Epithelial cell of esophagus (primary cell): ENCODE measurements around the gene ZNF672.

Experiments used
- DNase-seq: peaks from one replicate; pipeline ENCODE4 v3.0.0; 2010; ENCODE audit warnings: low read depth
- H3K4me3 ChIP-seq: 2 replicates; pipeline ENCODE4 v1.5.1; 2011; ENCODE audit warnings: mild to moderate bottlenecking, low read length, control low read depth
- TF ChIP-seq, protein P1 (sequence below): IDR thresholded peaks from 2 replicates; pipeline ENCODE4 v1.5.1; 2011; ENCODE audit warnings: low read depth, mild to moderate bottlenecking, low read length, control low read depth, inconsistent platforms; ENCODE audit not compliant: insufficient read depth; ENCODE audit errors: missing control alignments

ZNF672 gene

DNA sequence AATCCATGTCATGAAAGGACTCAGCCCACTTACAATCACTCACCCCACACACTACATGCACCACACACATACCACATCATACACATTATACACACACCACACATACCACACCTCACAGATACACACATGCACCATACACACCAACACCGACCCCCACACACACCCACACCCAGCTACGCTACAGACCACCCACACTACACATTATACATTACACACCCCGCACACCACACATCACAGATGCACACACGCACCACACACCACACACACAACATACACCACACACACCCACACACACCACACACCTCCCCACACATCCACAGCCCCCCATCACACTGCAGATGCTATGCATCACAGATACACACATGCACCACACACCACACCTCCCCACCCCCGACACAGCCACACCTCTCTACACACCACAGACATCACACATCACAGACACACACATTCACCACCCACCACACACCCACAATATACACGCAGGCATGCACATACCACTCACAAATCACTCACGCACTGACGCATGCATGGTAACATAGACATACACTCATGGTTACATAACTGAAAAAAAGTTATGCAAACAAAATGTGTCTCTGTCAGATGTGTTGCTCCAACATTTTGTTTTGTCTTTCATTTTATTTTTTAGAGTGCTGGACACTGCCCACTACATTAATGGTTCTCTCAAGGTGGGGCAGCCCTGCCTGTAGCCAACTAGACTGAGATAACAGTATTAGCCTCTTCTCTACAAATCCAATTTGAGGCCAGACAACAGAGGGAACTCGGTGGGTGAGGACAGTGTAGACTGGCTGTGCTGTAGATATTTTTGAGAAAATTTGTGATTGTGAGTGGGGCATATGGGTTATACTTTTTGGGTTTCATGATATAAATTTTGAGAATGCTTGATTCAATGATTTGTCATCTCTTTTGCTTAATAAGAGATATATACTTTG is 52.8 kb downstream of the ZNF672 start:
- TF ChIP-seq, protein P1, sequence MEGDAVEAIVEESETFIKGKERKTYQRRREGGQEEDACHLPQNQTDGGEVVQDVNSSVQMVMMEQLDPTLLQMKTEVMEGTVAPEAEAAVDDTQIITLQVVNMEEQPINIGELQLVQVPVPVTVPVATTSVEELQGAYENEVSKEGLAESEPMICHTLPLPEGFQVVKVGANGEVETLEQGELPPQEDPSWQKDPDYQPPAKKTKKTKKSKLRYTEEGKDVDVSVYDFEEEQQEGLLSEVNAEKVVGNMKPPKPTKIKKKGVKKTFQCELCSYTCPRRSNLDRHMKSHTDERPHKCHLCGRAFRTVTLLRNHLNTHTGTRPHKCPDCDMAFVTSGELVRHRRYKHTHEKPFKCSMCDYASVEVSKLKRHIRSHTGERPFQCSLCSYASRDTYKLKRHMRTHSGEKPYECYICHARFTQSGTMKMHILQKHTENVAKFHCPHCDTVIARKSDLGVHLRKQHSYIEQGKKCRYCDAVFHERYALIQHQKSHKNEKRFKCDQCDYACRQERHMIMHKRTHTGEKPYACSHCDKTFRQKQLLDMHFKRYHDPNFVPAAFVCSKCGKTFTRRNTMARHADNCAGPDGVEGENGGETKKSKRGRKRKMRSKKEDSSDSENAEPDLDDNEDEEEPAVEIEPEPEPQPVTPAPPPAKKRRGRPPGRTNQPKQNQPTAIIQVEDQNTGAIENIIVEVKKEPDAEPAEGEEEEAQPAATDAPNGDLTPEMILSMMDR, result no peak
- DNase-seq, result no peak
- no peak overlapping the region for H3K4me3 ChIP-seq

DNA sequence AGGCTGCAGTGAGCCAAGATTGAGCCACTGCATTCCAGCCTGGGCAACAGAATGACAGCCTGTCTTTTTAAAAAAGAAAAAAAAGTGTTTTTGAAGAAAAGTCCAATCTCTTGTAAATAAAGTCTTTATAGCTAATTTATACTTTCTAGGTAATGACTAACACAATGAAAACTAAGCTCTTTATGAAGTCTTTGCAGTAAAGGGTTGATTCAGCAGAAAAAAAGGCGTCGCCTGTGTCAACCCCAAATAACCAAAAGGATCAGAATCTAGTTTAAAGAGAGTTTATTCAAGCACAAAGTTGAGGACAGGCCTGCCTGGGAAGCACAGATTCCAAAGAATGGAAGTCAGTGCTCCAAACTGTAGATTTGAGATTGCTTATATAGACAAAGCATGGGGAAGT is 53.7 kb downstream of the ZNF672 start:
- no peak overlapping the region for H3K4me3 ChIP-seq
- TF ChIP-seq, protein P1, result no peak
- DNase-seq, result no peak

- TF ChIP-seq, protein P1, result no peak
- DNase-seq, result no peak
- no peak overlapping the region for H3K4me3 ChIP-seq
Measured at GRCh38 chr1:248892590-248892989, 54.6 kb downstream of the ZNF672 start.

DNA sequence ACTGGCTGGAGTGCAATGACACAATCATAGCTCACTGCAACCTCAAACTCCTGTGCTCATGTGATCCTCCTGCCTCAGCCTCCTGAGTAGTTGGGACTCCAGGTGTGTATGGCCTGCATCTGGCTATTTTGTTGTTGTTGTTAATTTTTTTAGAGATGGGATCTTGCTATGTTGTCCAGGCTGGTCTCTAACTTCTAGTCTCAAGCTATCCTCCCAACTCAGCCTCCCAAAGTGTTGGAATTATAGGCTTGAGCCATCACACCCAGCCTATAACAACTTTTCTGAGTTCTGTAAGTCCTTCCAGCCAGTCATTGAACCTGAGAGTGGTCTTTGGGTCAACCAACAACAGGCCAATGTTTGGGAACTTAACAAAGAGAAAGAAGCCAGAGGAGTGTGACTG is 56.8 kb downstream of the ZNF672 start:
- no peak for DNase-seq
- H3K4me3 ChIP-seq, result no peak overlapping the region
- TF ChIP-seq, protein P1, result peak; percentile 2

- TF ChIP-seq, protein P1, result no peak
- no peak overlapping the region for H3K4me3 ChIP-seq
- no peak for DNase-seq
Measured at GRCh38 chr1:248897412-248898337, 59.7 kb downstream of the ZNF672 start.
